ENCODE measurements around the gene WDR45. TPM values are rescaled to one million over a fixed set of nuclear protein-coding genes. Genes with fewer than 3 reads are reported as not detected.
A peak's percentile ranks its signal among the peaks of the same experiment; 100 is the strongest.
"Not testable (repeated sequence)": the region's sequence is repeated elsewhere in the genome, so short reads cannot be mapped to it uniquely, and the experiment has no call there.

WDR45 gene
- polyA plus RNA-seq (2011; rRNA removed) (107 and 165 TPM in 2 replicates), polyA minus RNA-seq (2011; rRNA and poly(A)+ RNA removed) (68.5 and 116 TPM in 2 replicates)

- peaks cover 6% of the 10 kb centered on the region for H3K36me3 ChIP-seq (ENCODE audit: control insufficient read depth, insufficient read depth, low read length)
- peak within 1 kb of the TSS; percentile 72 for H3K4me3 ChIP-seq (ENCODE audit: low read depth, low read length)
- TF ChIP-seq, protein P1, sequence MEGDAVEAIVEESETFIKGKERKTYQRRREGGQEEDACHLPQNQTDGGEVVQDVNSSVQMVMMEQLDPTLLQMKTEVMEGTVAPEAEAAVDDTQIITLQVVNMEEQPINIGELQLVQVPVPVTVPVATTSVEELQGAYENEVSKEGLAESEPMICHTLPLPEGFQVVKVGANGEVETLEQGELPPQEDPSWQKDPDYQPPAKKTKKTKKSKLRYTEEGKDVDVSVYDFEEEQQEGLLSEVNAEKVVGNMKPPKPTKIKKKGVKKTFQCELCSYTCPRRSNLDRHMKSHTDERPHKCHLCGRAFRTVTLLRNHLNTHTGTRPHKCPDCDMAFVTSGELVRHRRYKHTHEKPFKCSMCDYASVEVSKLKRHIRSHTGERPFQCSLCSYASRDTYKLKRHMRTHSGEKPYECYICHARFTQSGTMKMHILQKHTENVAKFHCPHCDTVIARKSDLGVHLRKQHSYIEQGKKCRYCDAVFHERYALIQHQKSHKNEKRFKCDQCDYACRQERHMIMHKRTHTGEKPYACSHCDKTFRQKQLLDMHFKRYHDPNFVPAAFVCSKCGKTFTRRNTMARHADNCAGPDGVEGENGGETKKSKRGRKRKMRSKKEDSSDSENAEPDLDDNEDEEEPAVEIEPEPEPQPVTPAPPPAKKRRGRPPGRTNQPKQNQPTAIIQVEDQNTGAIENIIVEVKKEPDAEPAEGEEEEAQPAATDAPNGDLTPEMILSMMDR (IDR thresholded peaks at IDR 0.05; ENCODE audit: insufficient read depth, low read depth, low read length): no peak
- CTCF ChIA-PET: no interaction called here
- H3K27me3 ChIP-seq (ENCODE audit: control insufficient read depth, insufficient read depth, low read length): no peaks in the 10 kb centered on the region
- DNase-seq (ENCODE audit: low read depth): no peak
- POLR2A ChIA-PET: interaction anchor here (0.5 kb wide), 1 partner anchor 40 kb away, joined by 3 read pairs; no protein-coding TSS in a partner anchor
These were observed at the start of gene WDR45 for GRCh38 chrX:49079489-49080428. WDR45 (minus strand) TSS chrX:49079887; CDS start chrX:49078095, 1,792 bp downstream.

DNA sequence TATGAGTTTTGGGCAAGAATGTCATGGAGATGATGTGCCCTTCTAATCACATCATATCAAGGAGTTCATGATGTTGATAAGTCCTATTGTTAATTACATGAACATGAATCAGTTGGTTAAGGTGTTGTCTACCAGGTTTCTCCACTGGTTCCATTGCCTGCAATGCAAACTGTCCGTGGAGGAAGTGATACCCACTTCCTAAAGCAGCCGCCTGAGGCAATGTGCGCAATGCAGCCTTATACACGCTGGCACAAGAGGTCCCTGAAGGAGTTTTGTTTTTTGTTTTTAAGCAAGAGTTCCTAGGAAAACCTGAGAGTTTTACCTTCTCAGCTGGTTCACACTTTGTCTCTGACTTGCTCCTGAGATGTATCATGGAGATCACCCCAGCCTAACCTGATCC lies 49.7 kb upstream of the WDR45 start:
- DNase-seq (ENCODE audit: low read depth): no peak
- POLR2A ChIA-PET: no interaction called here
- TF ChIP-seq, protein P1 (IDR thresholded peaks at IDR 0.05; ENCODE audit: insufficient read depth, low read depth, low read length): no peak
- no peak overlapping the region for H3K4me3 ChIP-seq (ENCODE audit: low read depth, low read length)
- no peaks in the 10 kb centered on the region for H3K27me3 ChIP-seq (ENCODE audit: control insufficient read depth, insufficient read depth, low read length)
- no peaks in the 10 kb centered on the region for H3K36me3 ChIP-seq (ENCODE audit: control insufficient read depth, insufficient read depth, low read length)
- CTCF ChIA-PET: no interaction called here

DNA sequence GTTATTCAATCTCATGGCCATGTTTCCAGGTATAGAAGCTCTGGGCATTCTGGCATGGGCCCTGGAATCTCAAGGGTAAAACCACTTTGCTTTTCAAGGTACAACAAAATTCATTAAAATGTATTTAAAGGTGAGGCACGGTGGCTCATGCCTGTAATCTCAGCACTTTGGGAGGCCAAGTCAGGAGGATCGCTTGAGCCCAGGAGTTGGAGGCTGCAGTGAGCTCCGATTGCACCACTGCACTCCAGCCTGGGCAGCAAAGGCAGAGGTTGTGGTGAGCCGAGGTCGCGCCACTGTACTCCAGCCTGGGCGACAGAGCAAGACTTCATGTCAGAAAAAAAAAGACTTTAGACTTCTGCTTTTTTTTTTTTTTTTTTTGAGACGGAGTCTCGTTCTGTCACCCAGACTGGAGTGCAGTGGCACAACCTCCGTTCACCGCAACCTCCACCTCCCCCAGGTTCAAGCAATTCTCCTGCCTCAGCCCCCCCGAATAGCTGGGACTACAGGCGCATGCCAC lies 48.1 kb upstream of the WDR45 start:
- CTCF ChIA-PET: interaction anchor here (0.6 kb wide), 1 partner anchor 1723 kb away, joined by 4 read pairs; no protein-coding TSS in a partner anchor
- DNase-seq (ENCODE audit: low read depth); POLR2A ChIA-PET: not testable (repeated sequence)

GRCh38 chrX:49122499-49122898 lies 42.8 kb upstream of the WDR45 start:
- CTCF ChIA-PET: no interaction called here
- Histone ChIP-seq H3K36me3 (ENCODE audit: control insufficient read depth, insufficient read depth, low read length) (peaks cover 8% of the 10 kb centered on the region), H3K27me3 (ENCODE audit: control insufficient read depth, insufficient read depth, low read length) (no peaks in the 10 kb centered on the region), H3K4me3 (ENCODE audit: low read depth, low read length) (peak overlapping the region; percentile 74)
- no peak for DNase-seq (ENCODE audit: low read depth)
- TF ChIP-seq, protein P1 (IDR thresholded peaks at IDR 0.05; ENCODE audit: insufficient read depth, low read depth, low read length): no peak
- POLR2A ChIA-PET: no interaction called here

More for the DNA sequence above, 48.1 kb upstream of the WDR45 start:
- not testable (repeated sequence) for H3K36me3 ChIP-seq (ENCODE audit: control insufficient read depth, insufficient read depth, low read length); H3K27me3 ChIP-seq (ENCODE audit: control insufficient read depth, insufficient read depth, low read length); H3K4me3 ChIP-seq (ENCODE audit: low read depth, low read length)

DNA sequence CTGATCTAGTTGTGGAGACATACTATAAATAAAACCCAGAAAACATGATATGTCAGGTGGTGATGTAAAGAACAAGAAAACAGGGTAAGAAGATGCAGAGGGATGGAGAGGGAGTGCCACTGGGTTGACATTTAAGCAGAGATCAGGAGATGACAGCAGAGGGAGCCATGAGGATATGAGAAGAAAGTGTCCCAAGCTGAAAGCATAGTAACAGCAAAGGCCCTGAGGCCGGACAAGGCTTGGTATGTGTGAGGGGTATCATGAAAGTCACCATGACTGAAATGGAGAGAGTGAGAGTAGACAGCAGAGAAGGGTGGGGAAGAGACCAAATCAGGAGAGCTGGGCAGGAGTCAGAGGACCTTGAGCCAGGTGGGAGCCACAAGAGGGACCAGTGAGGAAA lies 40.4 kb upstream of the WDR45 start:
- CTCF ChIA-PET: no interaction called here
- Histone ChIP-seq H3K27me3 (ENCODE audit: control insufficient read depth, insufficient read depth, low read length) (no peaks in the 10 kb centered on the region), H3K4me3 (ENCODE audit: low read depth, low read length) (no peak overlapping the region), H3K36me3 (ENCODE audit: control insufficient read depth, insufficient read depth, low read length) (peaks cover 15% of the 10 kb centered on the region)
- TF ChIP-seq, protein P1 (IDR thresholded peaks at IDR 0.05; ENCODE audit: insufficient read depth, low read depth, low read length): no peak
- no peak for DNase-seq (ENCODE audit: low read depth)
- POLR2A ChIA-PET: no interaction called here
